ENCODE results near the gene CGB1. TPM values are rescaled to one million over a fixed set of nuclear protein-coding genes. Genes with fewer than 3 reads are reported as not detected.

The CGB1 gene
- total RNA-seq = 3.7 TPM in 1 of 2 replicates, not detected in the other

GRCh38 chr19:49036815-49037214 lies at the start of gene CGB1:
Gene CGB1 (minus strand): TSS chr19:49036895. CDS start chr19:49036711, 184 bp downstream.

DNA sequence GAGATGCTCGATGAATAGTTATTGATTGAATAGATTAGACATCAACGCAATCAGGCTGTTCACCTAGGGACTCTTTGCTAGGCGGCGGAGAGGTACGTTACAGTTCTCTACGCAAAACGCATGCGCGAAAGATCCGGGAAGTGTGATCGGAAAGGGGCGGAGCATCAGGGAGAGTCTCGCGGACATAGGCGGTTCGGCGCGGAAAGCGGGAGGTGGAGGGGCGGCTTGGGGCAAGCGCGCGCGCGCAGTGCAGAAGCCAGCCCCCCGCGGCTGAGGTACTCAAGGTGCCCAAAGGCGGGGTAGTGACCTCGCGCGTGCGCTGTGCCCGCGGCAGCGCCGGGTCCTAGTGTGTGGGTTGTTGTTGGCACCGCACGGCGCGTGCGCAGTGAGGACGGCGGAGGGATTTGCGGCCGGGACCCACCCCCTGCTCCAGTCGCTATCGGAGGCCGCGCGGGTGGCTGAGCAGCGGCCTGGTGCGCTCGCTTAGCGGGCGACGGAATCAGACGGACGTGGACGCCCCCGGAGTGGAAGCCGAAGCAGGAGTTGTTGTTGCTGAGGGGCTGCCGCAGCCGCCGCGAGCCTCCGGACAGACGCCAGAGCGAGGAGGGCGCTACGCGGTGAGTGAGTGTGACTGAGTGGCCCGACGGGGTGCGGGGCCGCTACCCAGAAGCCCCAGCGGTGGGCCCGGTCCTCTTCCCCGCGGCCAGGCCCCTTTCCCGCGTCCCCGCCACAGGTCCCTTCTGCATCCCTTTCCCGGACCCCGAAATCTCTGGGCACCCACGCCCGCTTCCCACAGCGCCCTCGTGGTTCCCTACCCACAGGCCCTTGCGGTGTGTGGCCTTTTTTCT lies 48.5 kb upstream of the CGB1 start, which contains the start of gene SNRNP70:
Gene SNRNP70, plus strand, starts transcription at position 432 of the 848 bp plus-strand sequence. CDS start 964 bp downstream, outside the sequence.

GRCh38 chr19:49064768-49065611 lies 28.3 kb upstream of the CGB1 start, which contains the start of gene NTF4:
Gene NTF4 (minus strand): TSS chr19:49064818. CDS start chr19:49061997, 2,821 bp downstream.

DNA sequence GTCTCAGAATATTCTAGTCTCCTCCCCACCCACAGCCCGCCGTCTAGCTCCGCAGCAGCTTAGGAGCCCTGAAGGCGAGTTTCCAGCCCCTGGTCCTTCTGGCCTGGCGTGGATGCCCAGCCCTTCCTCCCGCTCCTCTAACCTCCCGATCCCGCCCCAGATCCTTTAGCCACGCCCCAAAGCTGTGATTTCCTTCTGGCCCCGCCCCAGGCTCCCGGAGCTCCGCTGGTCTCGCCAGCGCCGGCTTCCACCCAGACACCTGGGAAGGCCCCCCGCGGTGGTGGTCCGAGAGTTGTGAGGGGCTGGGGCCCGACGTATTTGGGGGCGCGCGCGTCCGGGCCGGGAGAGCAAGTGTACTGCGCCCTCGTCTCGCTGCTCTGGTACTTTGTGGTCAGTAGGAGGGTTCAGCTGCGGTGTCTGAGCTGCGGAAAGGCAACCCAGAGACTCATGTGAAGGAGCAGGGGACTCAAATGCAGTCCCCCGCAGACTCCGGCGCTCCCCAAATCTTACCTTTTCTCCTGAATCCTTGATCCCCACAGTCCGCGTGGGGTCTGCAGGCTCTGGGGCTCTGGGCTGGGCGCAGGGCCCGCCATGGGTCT lies 21.0 kb upstream of the CGB1 start, which contains the start of gene CGB7:
Gene CGB7, minus strand, starts transcription at position 114 of the 599 bp plus-strand sequence. CDS start 2,374 bp downstream, outside the sequence.

DNA sequence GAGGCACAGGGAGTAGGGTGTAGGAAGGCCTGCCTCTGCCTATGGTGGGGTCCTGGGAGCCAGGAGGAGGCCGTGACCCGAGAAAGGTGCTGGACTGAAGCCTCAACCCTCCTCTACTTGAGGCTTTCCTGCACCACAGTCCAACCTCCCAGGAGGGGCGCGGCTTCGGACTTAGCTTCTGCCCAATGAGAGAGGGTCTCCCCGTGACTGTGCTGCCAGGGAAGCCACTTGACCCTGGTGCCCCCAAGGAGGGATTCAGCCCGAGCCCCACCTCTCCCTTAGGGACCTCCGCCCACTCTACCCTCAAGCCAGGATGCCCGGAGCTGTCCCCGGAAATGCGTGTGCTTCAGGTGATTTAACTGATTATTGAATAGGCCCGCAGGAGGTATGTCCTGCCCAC lies 12.3 kb upstream of the CGB1 start, which contains the start of gene CGB8:
Gene CGB8, minus strand, starts transcription at position 101 of the 400 bp plus-strand sequence. CDS start 372 bp downstream, outside the sequence.

DNA sequence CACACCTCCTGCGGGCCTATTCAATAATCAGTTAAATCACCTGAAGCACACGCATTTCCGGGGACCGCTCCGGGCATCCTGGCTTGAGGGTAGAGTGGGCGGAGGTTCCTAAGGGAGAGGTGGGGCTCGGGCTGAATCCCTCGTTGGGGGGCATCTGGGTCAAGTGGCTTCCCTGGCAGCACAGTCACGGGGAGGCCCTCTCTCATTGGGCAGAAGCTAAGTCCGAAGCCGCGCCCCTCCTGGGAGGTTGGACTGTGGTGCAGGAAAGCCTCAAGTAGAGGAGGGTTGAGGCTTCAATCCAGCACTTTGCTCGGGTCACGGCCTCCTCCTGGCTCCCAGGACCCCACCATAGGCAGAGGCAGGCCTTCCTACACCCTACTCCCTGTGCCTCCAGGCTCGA lies 6.9 kb upstream of the CGB1 start, which contains the start of gene CGB5:
Gene CGB5, plus strand, starts transcription at position 301 of the 400 bp plus-strand sequence. CDS start 362 bp downstream, outside the sequence.

GRCh38 chr19:49031642-49032301 lies 4.9 kb downstream of the CGB1 start, which contains the start of gene CGB2:
Gene CGB2 (plus strand): TSS chr19:49031890. CDS start chr19:49032096, 206 bp downstream.

DNA sequence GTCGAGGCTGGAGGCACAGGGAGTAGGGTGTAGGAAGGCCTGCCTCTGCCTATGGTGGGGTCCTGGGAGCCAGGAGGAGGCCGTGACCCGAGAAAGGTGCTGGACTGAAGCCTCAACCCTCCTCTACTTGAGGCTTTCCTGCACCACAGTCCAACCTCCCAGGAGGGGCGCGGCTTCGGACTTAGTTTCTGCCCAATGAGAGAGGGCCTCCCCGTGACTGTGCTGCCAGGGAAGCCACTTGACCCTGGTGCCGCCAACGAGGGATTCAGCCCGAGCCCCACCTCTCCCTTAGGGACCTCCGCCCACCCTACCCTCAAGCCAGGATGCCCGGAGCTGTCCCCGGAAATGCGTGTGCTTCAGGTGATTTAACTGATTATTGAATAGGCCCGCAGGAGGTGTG lies 12.5 kb downstream of the CGB1 start, which contains the start of gene CGB3:
Gene CGB3, minus strand, starts transcription at position 101 of the 400 bp plus-strand sequence. CDS start 362 bp downstream, outside the sequence.

GRCh38 chr19:49017041-49017665 lies 19.5 kb downstream of the CGB1 start, which contains the start of gene LHB:
Gene LHB (minus strand): TSS chr19:49017091. CDS start chr19:49017081, 10 bp downstream.

DNA sequence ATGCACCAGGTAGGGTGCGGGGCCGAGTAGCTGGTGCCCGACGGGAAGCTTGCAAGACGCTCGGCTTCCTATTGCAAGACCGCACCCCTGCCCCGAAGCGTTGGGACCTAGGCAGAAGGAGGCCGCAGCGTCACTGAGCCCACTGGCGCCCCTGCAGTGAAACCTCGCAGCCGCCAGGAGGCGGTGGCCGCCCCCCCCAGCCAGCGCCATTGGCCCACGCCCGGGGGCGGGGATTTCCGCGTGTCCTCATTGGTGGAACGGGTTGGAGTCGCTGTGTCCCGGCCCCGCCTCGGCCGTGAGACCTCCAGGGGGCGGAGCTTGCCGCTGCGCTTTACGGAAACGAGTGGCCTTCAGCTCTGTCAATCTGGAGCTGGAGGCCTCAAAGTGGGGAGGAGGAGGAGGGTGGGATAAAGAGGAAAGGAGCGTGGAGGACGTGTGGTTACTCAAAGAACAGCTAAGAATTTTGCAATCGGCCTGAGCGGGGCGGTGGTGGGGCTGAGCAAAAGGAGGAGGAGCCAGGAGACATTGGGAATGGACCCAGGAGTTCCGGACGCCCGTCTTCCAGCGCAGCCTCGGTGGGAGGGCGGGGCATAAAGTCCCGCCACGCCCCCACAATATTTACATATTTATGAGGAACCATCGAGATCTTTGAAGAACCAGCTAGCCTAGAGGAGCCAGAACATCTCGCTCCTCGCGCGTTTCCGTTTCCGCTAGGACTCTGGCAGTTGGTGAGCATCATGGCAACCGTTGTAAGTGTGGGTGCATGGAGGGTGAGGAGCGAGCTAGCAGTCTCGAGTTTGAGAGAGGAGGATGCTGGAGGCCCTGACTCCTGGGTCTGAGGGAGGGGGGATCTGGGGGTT lies 43.3 kb downstream of the CGB1 start, which contains the start of the genes GYS1 and RUVBL2:
Gene GYS1, minus strand, starts transcription at position 135 of the 860 bp plus-strand sequence. CDS start 197 bp downstream, outside the sequence.
Gene RUVBL2, plus strand, starts transcription at position 713 of the 860 bp plus-strand sequence. Its CDS starts 25 bp downstream, at position 738.

Other genes with a start within 250 kb of the CGB1 start
- gene BCAT2, start 225.9 kb downstream of the CGB1 start, total RNA-seq = 69.8 and 75.0 TPM in 2 replicates
- 2.0 and 24.1 TPM in 2 replicates for gene HSD17B14, start 200.4 kb downstream of the CGB1 start, total RNA-seq
- 2.8 and 12.4 TPM in 2 replicates for gene PLEKHA4, start 168.3 kb downstream of the CGB1 start, total RNA-seq
- 22.8 and 32.2 TPM in 2 replicates for gene PPP1R15A, start 164.5 kb downstream of the CGB1 start, total RNA-seq
- not detected in 2 replicates for gene TULP2, start 138.2 kb downstream of the CGB1 start, total RNA-seq
- gene NUCB1, start 136.6 kb downstream of the CGB1 start, total RNA-seq = 196 and 317 TPM in 2 replicates
- gene DHDH, start 103.2 kb downstream of the CGB1 start, total RNA-seq = 0.33 TPM in 1 of 2 replicates, not detected in the other
- 129 and 173 TPM in 2 replicates for gene BAX, start 82.0 kb downstream of the CGB1 start, total RNA-seq
- 1,218 and 2,784 TPM in 2 replicates for gene FTL, start 71.6 kb downstream of the CGB1 start, total RNA-seq
- gene GYS1, start 43.6 kb downstream of the CGB1 start, total RNA-seq = 34.2 and 47.6 TPM in 2 replicates
- gene RUVBL2, start 43.0 kb downstream of the CGB1 start, total RNA-seq = 137 and 324 TPM in 2 replicates
- 0.49 and 0.76 TPM in 2 replicates for gene LHB, start 19.8 kb downstream of the CGB1 start, total RNA-seq
- 0.33 TPM in 1 of 2 replicates, not detected in the other for gene CGB3, start 12.6 kb downstream of the CGB1 start, total RNA-seq
- gene CGB2, start 5.0 kb downstream of the CGB1 start, total RNA-seq = 3.9 TPM in 1 of 2 replicates, not detected in the other
- 0.38 and 2.1 TPM in 2 replicates for gene CGB5, start 7.0 kb upstream of the CGB1 start, total RNA-seq
- 0.25 and 8.0 TPM in 2 replicates for gene CGB8, start 12.2 kb upstream of the CGB1 start, total RNA-seq
- 3.4 and 3.6 TPM in 2 replicates for gene CGB7, start 20.9 kb upstream of the CGB1 start, total RNA-seq
- 0.25 TPM in 1 of 2 replicates, not detected in the other for gene NTF4, start 27.9 kb upstream of the CGB1 start, total RNA-seq
- not detected in 2 replicates for gene KCNA7, start 35.8 kb upstream of the CGB1 start, total RNA-seq
- 155 and 218 TPM in 2 replicates for gene SNRNP70, start 48.6 kb upstream of the CGB1 start, total RNA-seq
- gene LIN7B, start 77.5 kb upstream of the CGB1 start, total RNA-seq = 6.4 and 8.9 TPM in 2 replicates
- gene C19orf73, start 82.2 kb upstream of the CGB1 start, total RNA-seq = 3.7 and 6.0 TPM in 2 replicates
- gene PPFIA3, start 82.6 kb upstream of the CGB1 start, total RNA-seq = 2.4 and 2.7 TPM in 2 replicates
- not detected in 2 replicates for gene HRC, start 118.5 kb upstream of the CGB1 start, total RNA-seq
- 7.7 and 13.8 TPM in 2 replicates for gene TRPM4, start 120.9 kb upstream of the CGB1 start, total RNA-seq